Measurements from ENCODE around the gene YJEFN3.

Gene YJEFN3

DNA sequence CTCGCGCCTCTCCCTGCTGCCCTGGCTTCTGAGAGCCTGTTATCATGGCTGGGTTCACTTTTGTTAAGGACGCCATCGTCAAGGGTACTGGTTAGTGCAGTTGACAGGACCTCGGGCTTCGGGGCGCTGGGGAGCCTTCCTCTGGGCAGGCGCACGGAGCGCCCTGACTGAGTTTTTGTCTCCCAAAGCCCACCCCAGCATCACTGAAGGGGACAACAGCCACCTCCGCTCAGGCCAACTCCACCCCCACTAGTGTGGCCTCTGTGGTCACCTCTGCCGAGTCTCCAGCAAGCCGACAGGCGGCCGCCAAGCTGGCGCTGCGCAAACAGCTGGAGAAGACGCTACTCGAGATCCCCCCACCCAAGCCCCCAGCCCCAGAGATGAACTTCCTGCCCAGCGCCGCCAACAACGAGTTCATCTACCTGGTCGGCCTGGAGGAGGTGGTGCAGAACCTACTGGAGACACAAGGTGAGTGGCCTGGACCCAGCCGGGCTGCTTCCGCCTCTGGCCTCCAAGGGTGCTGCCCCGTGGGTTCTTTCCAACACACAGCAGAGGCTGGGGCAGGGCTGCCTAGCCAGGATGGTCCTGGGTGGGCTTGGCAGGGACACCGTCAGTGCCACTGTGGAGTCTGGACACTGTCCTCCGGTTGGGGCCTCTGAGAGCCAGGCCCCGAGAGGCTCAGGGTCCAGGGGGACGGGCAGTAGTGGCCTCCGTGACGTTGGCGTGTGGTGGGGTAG is 30.3 kb upstream of the YJEFN3 start:
- DNase-seq = no peak

- no peak for DNase-seq
These were observed 29.3 kb upstream of the YJEFN3 start for GRCh38 chr19:19499272-19499995.

DNA sequence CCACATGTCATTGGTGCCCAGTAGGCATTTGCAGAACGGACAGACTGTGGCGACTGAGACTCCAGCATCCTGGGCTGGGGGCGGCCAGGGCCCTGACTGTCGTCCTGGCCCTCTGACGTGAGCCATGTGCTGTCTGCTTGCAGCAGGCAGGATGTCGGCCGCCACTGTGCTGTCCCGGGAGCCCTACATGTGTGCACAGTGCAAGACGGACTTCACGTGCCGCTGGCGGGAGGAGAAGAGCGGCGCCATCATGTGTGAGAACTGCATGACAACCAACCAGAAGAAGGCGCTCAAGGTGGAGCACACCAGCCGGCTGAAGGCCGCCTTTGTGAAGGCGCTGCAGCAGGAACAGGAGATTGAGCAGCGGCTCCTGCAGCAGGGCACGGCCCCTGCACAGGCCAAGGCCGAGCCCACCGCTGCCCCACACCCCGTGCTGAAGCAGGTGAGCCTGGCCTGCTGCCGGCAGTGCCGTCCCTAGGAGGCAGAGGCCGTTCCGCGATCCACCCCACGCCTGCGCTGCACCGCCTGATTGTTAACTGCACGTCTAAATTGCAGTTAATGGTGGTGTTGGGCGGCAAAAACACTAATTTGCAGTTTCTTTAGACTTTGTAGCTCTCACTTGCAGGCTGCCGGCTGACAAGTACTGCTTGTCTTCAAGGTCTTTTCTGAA is 27.6 kb upstream of the YJEFN3 start:
- DNase-seq = no peak

DNA sequence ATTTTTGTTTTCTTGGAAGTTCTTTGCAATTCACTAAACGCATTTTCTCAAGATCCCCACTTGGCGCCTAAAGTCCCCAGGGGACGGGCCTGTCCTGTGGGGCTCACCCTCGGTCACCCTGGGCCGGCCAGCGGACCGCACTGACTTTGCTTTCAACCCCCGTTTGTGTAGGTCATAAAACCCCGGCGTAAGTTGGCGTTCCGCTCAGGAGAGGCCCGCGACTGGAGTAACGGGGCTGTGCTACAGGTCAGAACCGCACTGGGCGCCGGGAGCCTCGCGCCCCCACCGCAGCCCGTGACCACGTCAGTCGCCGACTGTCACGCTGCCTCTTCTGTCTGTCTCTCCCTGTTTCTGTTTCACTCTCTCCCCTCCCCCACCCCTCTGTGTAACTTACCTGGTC is 26.9 kb upstream of the YJEFN3 start:
- no peak for DNase-seq

- DNase-seq = no peak
These were observed 26.4 kb upstream of the YJEFN3 start for GRCh38 chr19:19502281-19502680.

- no peak for DNase-seq
These were observed 25.7 kb upstream of the YJEFN3 start for GRCh38 chr19:19502808-19503602.

DNA sequence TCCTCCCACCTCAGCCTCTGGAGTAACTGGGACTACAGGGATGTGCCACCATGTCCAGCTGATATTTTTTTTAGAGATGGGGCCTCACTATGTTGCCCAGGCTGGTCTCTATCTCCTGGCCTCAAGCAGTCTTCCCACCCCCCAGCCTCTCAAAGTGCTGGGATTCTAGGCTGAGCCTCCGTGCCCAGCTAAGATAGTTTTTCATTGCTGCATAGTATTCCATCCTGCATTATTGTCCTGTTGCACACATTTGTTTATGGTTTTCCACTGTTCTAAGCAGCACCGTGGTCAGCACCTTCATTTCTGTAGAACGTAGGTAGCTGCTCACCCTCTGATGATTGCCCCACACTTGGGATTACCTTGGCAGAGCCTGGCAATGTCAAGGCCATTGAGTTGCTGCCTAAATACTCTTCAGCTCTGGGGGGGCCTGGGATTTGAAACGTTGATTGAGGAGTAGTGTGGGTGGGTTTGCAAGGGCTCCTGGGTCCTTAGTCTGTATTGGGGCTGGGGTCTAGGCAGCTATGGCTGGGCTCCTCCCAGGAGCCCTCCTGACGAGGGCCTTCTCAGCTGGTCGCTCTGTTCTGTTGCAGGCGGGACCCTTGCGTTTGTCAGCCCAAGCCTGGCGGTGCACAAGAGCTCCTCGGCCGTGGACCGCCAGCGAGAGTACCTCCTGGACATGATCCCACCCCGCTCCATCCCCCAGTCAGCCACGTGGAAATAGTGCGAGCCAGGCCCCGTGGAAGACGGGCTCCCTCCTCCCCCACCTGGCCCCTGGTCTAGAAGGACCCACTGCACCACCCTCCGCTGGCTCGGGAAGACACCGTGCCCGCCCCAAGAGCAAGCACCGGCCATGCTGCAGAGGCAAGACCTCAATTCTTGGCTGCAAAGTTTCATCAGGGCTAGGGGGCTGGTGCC is 23.7 kb upstream of the YJEFN3 start:
- no peak for DNase-seq

DNA sequence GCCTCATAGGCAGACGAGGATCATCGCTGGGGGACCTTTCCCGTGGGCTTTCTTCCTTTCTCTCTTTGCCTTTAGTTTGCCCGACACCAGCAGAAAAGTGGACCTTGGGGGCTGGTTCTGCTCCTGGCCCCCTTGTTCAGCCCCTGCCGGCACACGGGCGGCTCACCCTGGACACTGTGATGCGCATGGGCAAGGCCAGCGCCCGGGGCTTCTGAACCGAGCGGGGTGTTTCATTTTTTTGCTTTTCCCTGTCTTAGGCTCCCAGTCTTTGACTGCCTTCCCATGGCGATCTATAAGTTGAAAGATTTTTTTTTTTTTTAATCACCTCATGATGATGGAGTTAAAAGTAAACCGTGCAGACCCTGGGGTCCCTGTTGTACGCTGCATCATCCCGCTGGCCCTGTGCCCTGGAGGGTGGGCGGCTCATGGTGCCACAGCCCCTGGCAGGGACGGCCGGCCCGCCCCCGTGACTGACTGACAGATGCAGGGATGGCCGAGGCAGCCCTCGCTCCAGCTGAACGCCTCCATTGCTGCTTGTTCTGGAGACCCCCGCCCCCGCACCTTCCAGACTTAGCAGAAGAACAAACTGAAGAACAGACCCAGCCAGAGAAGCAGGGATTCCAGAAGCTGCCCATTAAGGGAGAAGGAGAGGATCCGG is 22.9 kb upstream of the YJEFN3 start:
- no peak for DNase-seq

- DNase-seq = no peak
These were observed 22.1 kb upstream of the YJEFN3 start for GRCh38 chr19:19506592-19506991.

DNA sequence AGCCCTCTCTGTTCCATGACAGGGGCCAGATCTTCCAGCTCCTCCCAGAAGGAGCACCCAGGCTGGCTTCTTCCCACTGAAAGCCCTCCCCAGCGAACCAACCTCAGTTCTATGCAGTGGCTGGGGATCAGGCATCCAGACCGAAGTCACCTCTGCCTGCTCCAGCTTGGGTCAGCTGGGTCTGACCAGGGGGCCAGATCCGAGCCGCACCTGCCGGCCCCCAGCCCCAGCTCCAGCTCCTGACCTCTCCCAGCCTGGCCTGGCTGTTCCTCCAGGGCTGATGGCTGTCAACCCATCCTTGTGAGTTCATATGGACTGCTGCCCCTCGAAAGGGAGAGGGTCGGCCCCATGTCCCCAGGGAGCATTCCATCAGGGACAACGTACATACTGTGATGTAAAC is 21.4 kb upstream of the YJEFN3 start:
- DNase-seq = no peak

- DNase-seq = no peak
These were observed 20.5 kb upstream of the YJEFN3 start for GRCh38 chr19:19508217-19508616.

GRCh38 chr19:19510432-19510831 is 18.3 kb upstream of the YJEFN3 start:
- DNase-seq = no peak

DNA sequence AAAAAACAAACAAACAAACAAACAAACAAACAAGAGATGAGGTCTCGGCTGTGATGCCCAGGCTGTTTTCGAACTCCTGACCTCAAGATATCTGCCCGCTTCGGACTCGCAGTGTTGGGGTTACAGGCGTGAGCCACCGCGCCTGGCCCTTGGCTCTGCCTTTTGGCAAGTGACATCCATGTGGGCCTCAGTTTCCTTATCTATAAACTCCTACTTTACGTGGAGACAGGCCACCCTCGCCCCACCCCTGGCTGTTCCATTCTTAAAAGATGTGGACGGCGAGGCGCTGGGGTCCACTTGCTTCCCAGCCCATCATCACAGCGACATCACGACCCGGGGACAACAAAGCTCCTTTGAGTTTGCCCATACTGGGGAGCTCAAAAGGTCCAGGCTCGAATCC is 15.0 kb upstream of the YJEFN3 start:
- no peak for DNase-seq

DNA sequence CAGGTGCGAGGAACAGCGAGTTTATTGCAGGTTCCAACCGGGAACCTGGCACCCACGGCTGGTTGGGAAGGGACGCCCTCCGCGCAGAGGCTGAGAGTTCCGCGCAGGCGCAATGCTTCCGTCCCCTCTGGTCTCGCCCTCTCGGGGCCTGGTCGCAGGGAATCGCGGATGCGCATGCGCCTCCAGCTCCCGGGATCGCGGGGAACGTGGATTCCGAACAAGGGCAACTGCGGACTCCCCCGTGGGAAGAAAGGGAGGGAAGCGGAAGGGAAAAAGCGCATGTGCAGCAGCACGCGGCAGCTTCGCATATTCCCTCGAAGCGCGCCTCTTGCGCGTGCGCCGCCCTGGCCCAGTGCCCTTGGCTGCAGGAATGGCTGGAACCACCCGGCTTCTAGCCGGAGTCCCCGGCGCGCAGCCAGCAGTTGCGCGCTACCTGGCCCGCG is 14.5 kb upstream of the YJEFN3 start:
- DNase-seq = no peak

- no peak for DNase-seq
These were observed 13.7 kb upstream of the YJEFN3 start, which contains the start of gene TSSK6 for GRCh38 chr19:19514881-19515641. TSS of gene TSSK6 (minus strand) at chr19:19515548. CDS start at chr19:19515427, 121 bp downstream.

GRCh38 chr19:19515642-19516519 is 12.8 kb upstream of the YJEFN3 start, which contains the start of gene NDUFA13:
TSS of gene NDUFA13 (plus strand) at chr19:19516225. CDS start at chr19:19516239, 14 bp downstream.
- peak; percentile 92 for DNase-seq

DNA sequence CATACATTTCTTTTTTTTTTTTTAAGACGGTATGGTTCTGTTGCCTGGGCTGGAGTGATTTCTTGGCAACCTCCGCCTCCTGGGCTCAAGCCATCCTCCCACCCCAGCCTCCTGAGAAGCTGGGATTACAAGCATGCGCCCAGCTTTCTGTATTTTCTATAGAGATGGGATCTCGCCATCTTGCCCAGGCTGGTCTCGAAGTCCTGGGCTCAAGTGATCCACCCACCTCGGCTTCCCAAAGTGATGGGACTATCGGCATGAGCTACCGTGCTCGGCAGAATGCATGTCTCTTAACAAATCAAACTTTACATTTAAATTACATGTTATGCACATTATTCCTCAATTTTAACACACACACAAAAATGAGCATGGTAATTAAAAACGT is 11.5 kb upstream of the YJEFN3 start:
- DNase-seq = no peak

DNA sequence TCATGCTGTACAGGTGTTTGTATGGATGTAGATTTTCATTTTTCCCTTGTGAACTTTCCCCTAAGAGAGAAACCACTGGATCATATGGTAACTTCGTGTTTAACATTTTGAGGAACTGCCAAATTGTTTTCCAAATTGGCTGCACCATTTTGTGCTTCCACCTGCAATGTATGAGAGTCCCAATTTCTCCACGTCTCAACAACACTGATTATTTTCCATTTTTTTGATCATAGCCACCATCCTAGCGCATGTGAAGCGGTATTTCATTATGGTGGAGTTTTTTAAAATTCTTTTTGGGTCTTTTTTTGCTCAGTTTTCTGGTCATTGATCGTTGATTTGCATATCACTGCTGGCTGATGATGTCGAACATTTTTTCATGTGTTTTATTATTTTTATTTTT is 7.7 kb upstream of the YJEFN3 start:
- no peak for DNase-seq

DNA sequence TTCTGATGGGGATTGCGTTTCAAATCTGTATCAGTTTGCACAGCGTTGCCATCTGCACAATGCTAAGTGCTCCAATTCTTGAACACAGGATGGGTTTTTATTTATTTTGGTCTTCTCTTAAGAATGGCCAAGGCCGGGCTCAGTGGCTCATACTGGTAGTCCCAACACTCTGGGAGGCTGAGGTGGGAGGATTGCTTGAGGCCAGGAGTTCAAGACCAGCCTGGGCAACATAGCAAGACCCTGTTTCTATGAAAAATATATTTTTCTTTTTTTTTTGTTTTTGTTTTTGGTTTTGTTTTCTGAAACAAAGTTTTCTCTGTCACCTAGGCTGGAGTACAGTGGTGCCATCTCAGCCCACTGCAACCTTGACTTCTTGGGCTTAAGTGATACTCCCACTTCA is 5.5 kb upstream of the YJEFN3 start:
- DNase-seq = no peak
